GM11168 (cell line): Measurements from ENCODE around the gene UROC1.

Source experiments
- in situ Hi-C: fragments of 300-500 bp; cut with MboI; formaldehyde crosslinking; loops from one replicate; pipeline ENCODE4 v1.12.0; 2022; ENCODE audit warnings: low sequenced_read_pairs; ENCODE audit not compliant: unreplicated experiment

UROC1 gene

DNA sequence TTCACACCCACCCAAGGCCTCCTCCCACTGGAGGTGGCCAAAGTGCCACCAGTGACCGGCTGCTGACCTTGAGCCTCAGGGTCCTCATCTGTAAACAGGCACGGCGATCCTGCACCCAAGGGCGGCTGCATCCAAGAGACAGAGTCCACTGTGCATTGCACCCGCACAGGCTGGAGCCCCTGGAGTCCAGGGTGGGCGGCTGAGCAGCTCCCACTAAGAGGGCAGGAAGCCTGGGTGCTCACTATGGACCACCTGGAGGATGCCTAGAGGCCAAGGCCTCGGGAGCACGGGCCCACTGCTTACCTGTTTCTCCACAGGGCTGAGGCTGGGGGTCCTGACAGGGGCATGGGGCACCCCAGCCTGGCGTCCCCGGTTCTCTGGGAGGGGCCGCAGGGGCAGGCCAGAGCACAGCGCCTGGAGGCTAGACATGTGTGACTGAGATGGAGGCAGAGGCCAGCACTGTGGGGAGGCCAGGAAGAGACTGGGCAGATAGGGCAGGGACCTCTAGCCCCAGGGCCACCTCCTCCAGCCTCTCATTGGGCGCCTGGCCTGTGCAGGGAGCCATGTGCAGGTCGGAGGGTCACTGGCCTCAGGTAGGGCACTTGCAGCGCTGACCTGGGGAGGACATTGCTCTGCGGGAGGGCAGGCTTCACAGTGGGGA lies at the start of gene UROC1:
TSS of gene UROC1 (minus strand) at position 483 of the 661 bp plus-strand sequence. CDS start at position 429, 54 bp downstream.
- in situ Hi-C loops = no loop called here

DNA sequence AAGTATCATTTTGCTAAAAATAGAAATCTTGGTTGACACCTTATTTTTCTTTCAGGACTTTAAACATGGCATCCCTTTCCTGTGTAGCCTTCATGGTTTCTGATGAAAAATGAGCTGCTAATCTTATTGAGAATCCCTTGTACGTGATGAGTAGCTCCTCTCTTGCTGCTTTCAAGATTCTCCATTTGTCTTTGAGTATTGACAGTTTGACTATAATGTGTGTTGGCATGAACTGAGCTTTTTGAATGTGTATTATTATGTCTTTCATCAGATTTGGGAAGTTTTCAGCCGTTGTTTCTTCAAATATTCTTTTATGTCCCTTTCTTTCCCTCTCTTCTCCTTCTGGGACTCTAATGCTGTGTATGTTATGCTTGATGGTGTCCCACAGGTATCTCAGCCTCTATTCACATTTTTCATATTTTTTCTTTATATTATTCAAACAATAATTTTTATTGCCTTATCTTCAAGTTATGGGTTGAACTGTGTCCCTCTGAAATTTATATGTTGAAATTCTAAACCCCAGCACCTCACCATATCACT lies 45.2 kb upstream of the UROC1 start:
- in situ Hi-C loops = no loop called here

DNA sequence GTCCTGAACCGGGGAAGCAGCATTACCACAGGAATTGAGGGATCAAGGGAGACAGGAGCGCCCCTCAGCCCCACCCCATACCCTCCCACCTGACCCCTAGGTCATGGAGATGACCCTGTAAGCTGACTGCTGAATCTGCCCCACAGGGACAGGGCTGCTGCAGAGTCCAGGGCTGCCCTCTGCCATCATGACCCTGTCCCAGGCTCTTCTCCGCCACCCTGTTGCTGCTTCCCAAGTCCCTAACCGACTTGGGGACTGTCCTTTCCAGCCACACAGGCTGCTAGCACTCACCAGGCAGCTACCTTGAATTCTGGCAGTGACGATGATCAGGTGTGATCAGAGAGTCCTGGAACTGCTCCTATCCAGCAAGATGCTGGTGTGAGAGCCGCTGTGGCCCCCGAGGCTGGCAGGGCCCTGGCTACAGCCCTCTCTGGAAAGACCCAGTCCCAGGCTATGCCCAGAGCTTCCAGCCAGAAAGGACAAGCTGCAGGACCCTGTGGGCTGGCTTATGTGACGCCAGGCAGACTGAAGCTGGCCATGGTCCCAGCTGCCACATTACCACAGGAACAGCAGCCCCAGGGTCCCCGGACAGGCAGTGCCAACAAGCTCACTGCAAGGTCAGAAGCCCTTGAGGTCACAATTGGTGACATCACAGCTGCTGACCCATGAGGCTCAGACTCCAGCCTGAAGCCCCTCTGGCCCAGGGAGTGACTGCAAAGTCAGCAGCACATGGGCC lies 40.9 kb upstream of the UROC1 start, which contains the start of gene C3orf22:
TSS of gene C3orf22 (minus strand) at position 597 of the 736 bp plus-strand sequence. CDS start 5,542 bp downstream, outside the sequence.
- in situ Hi-C loops = no loop called here

DNA sequence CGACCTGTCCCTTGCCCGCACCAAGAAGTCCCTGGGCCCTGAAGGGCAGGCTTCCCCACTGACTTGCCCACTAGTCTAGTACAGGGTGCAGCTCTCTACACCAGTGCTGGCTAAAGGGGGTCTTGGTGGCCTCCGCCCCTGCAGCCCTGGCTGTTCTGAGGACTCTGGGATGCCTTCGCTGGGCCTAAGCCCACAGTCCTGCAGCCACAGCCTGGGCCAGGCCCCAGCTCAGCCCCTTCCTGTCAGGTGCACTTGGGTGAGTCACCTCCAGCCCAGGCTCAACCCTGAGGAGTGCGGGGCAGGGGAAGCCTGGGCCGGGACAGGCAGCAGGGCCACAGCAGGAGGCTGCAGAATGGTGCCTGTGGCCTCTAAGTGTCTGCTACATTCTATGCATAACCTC lies 40.2 kb upstream of the UROC1 start:
- in situ Hi-C loops = no loop called here

DNA sequence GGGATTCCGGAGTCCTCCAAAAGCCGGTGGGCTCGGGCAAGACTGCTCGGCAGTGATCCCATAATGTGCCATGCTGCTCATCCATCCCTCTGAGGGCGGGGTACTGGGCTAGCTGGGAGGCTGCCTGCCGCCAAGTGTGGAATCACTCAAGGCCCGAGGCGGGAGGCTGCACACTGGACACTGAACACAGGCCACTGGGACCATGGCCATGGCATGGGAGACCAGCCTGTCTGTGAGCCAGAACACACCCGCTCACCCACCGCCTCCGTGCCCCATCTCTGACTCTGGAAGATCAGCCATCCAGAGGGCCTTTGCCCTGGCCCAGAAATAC lies 39.8 kb upstream of the UROC1 start:
- in situ Hi-C loops = no loop called here

DNA sequence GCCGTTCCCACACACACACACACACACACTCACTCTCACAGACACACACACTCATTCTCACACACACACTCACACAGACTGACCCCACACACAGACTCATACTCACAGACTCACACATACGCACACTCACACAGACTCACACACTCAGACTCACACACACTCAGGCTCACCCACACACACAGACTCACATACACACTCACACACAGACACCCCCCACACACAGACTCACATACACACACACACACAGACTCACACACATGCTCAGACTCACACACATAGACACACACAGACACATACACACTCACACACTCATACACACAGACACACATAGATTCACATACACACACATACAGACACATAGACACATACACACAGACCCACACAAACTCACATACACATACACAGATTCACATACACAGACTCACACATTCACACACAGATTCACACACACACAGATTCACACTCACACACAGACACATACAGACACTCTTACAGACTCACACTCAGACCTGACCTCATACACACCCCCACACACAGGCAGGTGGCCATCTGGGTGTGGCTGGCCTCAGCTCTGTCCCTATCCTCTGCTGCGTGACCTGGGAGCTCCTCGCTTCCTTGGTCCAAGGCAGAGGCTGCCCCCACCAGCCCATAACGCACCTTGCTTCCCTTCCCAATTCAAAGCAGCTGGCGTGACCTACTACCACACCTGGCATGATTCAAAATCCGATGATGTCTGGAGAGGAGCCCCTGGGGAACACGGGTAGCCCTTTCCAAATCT lies 39.3 kb upstream of the UROC1 start:
- in situ Hi-C loops = no loop called here

DNA sequence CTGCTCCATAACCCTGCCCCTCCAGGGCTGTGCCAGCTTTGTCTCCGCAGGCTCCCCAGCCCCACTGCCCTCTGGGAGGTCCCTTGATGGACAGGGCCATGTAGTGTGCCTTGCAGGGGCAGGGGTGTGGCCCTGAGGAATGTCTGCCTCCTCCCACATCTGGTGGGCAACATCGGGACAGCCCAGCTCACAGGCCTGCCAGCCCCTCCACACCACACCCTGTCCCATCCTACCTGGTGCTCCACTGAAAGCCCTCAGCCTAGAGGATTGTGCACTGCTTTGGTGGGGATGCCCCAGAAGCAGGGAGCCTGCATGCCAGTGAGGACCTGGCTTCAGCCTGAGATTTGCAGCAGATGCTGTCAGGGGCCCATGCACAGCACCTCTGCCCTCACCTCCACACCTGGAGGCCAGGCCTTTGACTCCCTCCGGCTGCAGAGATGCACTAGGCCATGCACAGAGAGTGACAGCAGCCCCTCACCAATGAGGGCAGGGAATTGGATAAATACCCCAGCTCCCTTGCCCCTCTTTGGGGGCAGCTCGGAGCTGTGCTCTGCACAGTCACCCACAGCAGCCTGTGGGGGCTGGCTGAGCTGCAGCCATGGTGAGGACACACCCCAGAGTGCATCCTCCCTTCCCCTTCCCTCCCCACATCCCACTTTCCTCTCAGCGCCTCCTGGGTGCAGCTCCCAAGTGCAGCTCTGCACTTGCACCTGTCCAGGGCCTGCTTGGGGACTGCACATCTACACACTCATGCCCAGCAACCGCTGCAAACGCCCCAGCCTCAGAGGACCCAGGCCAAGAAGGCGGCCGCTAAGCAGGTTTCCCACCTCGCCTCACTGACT lies 38.4 kb upstream of the UROC1 start:
- in situ Hi-C loops = no loop called here

DNA sequence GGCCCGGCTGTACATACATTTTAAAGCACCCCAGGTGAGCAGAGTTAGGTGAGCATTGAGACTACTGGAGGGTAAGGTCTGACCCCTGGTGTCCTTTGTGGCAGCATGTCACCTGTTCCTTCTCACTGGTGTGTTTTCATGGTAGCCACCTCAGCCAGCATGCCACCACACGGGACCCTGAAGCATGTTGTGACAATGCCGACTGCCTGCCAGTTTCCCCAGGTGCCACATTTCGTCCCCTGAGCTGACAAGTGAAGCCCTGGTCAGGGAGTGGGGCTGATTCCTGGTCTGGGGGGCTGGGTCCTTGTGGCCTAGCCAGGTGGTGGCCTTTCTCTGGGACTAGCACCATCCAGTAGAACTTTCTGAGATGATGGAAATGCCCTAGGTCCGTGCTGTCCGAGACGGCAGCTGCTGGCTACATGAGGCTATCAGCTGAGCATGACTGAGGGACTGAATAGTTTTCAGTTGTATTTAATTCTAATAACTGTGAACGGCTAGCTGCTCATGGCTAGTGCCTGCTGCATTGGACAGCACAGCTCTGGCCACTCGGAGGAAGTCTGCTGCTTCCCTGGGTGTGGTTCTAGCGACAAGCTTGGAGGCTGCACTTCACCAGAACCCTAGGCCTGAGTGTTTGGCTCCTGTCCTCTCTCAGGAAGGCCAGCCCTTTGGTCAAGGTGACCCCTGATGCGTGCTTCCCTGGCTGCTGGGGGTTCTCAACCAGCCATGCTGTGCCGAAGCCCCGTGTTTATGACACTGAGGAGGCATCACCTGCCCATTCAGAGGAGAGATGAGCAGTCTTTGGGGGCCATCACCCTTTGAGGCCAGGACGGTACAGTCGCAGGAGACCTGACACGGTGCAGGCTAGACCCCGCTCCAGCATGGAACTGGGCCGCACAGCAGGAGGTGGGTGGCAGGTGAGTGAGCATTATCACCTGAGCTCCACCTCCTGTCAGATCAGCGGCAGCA lies 37.3 kb upstream of the UROC1 start:
- in situ Hi-C loops = no loop called here

DNA sequence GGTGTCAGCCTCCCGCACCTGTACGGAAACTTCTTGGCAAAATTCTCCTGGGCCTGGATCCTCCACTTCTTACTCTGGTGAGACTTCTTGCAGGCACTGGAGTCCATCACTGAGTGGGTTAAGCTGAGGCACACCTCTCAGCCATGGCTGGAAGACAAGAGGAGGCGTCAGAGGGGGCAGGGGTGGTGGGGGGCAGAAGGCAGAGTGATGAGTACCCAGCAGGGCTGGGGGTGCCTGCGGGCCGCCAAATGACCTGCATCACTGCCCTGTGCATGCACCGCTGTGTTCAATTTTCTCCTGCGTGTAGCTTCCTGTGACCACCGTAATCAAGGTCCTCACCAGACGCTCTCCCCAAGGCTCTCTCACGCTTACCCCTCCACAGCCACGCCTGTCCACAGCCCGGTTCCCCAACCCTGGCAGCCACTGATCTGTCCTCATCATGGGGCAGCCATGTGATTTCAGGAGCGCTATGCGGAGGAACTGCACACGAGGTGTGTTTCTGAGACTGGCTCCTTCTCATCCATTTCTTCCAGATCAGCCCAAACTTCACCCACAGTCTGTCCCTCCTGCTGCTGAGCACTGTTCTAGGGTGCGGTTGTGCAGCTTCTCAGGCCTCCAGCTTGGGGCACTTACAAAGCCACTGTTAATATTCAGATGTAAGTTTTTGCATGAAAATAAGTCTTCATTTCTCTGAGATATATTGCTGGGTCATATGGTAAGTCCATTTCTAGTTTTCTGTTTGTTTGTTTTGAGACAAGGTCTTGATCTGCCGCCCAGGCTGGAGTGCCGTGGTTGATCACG lies 35.9 kb upstream of the UROC1 start:
- in situ Hi-C loops = no loop called here

DNA sequence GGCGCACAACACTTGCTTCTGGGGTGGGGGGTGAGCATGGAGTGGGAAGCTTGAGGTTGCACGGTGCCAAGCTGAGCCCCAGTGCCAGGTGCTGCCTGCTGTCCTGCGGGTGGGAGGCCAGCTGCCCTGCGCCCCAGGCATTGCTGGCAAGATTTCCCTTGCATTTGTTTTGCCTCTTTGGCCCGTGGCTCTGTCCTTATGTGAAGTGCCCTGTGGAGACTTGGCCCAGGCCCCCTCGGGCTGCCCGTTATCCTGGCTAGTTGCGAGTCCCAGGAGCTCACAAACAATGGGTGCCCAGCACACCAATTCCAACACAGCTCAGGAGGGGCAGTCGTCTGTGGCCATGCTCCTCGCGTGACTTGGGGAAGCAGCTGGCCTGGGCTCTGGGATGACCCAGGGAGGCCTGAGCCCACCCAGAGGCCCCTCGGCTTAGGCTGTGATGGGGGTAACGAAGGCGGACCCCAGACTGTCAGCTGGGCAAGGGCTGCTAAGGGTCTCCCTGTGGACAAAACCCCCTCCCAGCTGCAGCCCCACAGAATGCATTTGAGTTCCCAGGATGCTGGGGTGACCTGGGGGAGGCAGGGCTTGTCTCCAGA lies 35.2 kb upstream of the UROC1 start:
- in situ Hi-C loops = no loop called here

DNA sequence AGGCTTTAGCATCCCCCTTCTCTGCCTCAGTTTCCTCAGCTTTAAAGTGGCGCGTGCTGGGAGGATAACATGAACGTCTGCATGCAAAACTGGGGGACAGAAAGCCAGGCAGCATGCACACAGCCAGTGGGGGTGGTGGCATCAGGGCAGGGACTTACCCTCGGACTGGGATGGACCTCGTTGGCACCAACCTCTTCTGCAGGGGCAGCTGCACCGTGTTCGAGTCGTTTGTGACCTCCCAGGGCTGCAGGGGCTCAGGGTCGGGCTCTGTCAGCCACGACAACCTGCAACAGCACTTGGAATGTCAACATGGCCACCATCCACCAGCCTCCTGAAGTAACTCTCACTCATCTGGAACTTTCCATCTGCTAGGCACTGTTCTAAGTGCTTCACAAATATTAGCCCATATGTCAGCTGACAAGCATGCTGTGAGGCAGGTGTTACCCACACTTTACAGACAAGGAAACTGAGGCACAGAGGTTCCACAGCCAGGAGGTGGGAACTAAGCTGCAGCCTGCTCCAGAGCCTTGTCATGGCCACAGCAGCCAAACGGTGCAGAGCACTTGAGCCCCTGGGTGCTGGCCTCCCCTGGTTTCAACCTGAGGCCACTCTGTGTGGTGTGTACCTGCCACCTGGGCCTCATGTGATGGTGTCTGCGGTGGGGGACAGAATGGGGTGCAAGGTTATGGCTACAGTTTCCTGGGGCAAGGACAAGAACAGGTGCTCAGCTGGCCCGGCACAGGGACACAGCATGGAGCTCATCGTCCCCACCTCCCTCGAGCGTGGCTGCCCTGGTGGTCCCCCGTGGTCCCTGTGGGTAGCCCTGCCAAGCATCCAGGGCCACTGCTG lies 34.5 kb upstream of the UROC1 start:
- in situ Hi-C loops = no loop called here

DNA sequence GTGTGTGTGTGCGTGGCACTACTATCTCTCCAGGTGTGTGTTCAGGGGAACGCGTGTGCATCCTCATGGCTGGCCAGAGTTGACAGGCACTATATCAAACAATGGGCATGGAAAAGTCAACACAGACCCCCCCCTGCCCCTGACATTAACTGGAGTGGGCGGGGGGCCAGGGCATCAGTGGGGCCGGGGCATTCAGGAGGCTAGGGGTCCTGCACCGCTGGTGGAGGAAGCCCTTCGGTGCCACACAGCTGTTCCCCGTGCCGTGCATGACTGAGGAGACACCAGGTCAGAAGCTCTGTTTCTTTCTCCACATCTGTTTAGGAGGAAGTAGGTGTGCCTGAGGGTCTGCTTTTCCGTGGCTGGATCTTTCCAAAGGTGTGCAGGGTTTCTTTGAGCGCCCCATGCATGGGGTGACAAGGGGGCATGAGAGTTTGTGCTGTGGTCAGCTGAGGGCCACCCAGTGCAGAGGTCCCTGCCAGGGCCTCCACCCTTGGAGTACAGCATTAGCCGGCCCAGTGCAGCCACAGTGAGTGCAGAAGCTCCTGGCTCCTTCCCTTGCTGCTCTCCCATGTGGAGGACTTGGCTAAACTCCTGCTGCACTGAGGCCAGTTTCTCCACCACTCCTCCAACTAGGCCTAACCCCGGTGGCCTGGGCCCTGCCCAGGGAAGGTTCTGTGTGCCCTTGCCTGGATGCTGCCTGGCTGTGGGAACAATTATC lies 33.7 kb upstream of the UROC1 start:
- in situ Hi-C loops = no loop called here

DNA sequence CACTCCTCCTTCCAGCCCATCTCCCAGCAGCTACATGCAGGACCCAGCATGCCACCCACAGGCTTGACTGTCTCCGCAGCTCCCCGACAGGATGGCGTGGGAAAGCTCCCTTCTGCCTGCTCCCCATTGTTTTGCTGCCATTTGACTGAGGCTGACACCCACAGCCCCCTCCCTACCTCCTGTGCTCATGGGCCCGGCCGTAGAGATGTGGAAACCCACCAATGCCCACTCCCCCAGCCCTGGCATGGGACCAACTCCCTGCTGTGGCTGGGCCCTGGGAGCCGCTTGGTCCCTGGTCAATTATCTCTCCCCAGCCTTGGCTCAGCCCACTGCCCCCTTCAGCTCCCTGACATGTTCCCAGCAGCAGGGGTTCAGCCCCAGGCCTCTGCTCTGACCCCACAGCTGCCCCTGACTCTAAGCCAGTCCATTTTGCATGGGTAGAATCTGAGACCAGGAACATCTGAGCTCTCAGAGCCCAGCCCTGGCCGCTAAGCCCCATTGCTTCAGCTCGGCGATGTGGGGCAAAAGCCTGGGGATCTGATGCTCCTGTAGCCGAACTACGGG lies 33.0 kb upstream of the UROC1 start:
- in situ Hi-C loops = no loop called here

DNA sequence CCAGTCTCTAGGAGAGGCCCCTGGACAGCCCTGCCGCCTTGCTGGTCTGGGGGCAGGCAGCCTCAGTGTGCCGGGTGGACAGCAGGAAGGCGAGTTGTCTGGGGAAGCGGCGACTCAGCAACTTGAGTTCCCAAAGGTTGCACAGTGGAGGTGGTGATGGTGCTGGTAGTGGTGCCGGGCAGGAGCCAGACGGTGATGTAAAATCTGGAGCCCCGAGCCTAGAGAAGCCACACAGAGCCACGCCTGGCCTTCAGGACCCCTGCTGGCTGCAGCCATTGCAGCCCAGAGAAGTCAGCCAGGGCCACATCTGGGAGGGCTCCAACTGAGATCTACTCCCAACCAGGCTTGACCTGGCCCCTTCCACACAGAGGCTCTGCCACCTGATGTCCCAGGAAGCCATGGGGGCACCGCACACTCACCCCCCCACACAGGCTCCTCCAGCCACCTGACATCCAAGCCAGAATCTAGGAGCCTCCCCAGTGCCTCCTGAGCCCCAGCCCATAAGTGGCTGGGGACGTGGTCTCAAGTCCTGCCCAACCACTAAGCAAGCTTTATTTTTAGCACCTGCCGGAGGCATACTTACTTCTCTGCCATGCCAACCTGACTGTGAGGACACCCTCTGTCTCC lies 32.4 kb upstream of the UROC1 start:
- in situ Hi-C loops = no loop called here
